Measurements from ENCODE around the gene SYT9. TPM values are rescaled to one million over a fixed set of nuclear protein-coding genes. Genes with fewer than 3 reads are reported as not detected.

The SYT9 gene
- total RNA-seq, 1 donor from 2014 or later, result 5.3 TPM

- H3K9me3 Mint-ChIP-seq, result no peaks in the 10 kb centered on the region
- Histone ChIP-seq H4K20me1 (ENCODE audit: low read depth) (no peaks in the 10 kb centered on the region), H3K9ac (no peak overlapping the region), H3K4me1 (peaks cover 3% of the 10 kb centered on the region), H3K4me3 (no peak overlapping the region), H3K27me3 (no peaks in the 10 kb centered on the region), H3K27ac (no peak overlapping the region), H3K9me3 (ENCODE audit: low read depth) (no peaks in the 10 kb centered on the region), H3K36me3 (no peaks in the 10 kb centered on the region), H2AFZ (replicated peaks) (no peak overlapping the region), H3F3A (ENCODE audit: low read depth) (no peaks in the 10 kb centered on the region), H3K4me2 (no peak overlapping the region), H3K79me2 (ENCODE audit: low read depth) (no peaks in the 10 kb centered on the region)
- no peaks in the 10 kb centered on the region for H3K36me3 Mint-ChIP-seq
- DNase-seq (ENCODE audit: low spot score), result no peak
- H3K4me3 Mint-ChIP-seq, result no peak overlapping the region
- peaks cover under 1% of the 10 kb centered on the region for H3K4me1 Mint-ChIP-seq
- no peak overlapping the region for H3K27ac Mint-ChIP-seq
- no peaks in the 10 kb centered on the region for H3K27me3 Mint-ChIP-seq (ENCODE audit: insufficient read depth, low read depth)
- TF ChIP-seq EZH2 (IDR thresholded peaks at IDR 0.05), result no peak
- TF ChIP-seq EZH2phosphoT487 (IDR thresholded peaks at IDR 0.05), result no peak
- no peak for TF ChIP-seq CTCF (IDR thresholded peaks at IDR 0.05)
Measured at GRCh38 chr11:7261578-7261977, 9.9 kb downstream of the SYT9 start.

- peaks cover 9% of the 10 kb centered on the region for H3K4me1 ChIP-seq
- Mint-ChIP-seq H3K9me3 (no peaks in the 10 kb centered on the region), H3K27ac (no peak overlapping the region), H3K4me1 (peaks cover 2% of the 10 kb centered on the region), H3K36me3 (no peaks in the 10 kb centered on the region), H3K27me3 (ENCODE audit: insufficient read depth, low read depth) (no peaks in the 10 kb centered on the region), H3K4me3 (no peak overlapping the region)
- no peaks in the 10 kb centered on the region for H3K9me3 ChIP-seq (ENCODE audit: low read depth)
- H3K27ac ChIP-seq, result no peak overlapping the region
- H3K36me3 ChIP-seq, result no peaks in the 10 kb centered on the region
- H3K27me3 ChIP-seq, result no peaks in the 10 kb centered on the region
- H2AFZ ChIP-seq (replicated peaks), result no peak overlapping the region
- no peak for TF ChIP-seq EZH2 (IDR thresholded peaks at IDR 0.05)
- TF ChIP-seq CTCF (IDR thresholded peaks at IDR 0.05), result no peak
- no peak for TF ChIP-seq EZH2phosphoT487 (IDR thresholded peaks at IDR 0.05)
- H3K4me3 ChIP-seq, result no peak overlapping the region
- H4K20me1 ChIP-seq (ENCODE audit: low read depth), result no peaks in the 10 kb centered on the region
- no peak for DNase-seq (ENCODE audit: low spot score)
- no peak overlapping the region for H3K9ac ChIP-seq
- no peak overlapping the region for H3K4me2 ChIP-seq
- H3F3A ChIP-seq (ENCODE audit: low read depth), result no peaks in the 10 kb centered on the region
- H3K79me2 ChIP-seq (ENCODE audit: low read depth), result no peaks in the 10 kb centered on the region
Measured at GRCh38 chr11:7262672-7263071, 11.0 kb downstream of the SYT9 start.

- no peak overlapping the region for H3K4me3 Mint-ChIP-seq
- H3K27me3 Mint-ChIP-seq (ENCODE audit: insufficient read depth, low read depth), result no peaks in the 10 kb centered on the region
- no peak overlapping the region for H3K4me3 ChIP-seq
- no peaks in the 10 kb centered on the region for H3K9me3 Mint-ChIP-seq
- no peaks in the 10 kb centered on the region for H4K20me1 ChIP-seq (ENCODE audit: low read depth)
- no peaks in the 10 kb centered on the region for H3F3A ChIP-seq (ENCODE audit: low read depth)
- no peak overlapping the region for H3K27ac ChIP-seq
- H2AFZ ChIP-seq (replicated peaks), result no peak overlapping the region
- H3K27ac Mint-ChIP-seq, result no peak overlapping the region
- peaks cover 9% of the 10 kb centered on the region for H3K4me1 ChIP-seq
- no peaks in the 10 kb centered on the region for H3K27me3 ChIP-seq
- H3K9me3 ChIP-seq (ENCODE audit: low read depth), result no peaks in the 10 kb centered on the region
- no peaks in the 10 kb centered on the region for H3K79me2 ChIP-seq (ENCODE audit: low read depth)
- no peak overlapping the region for H3K4me2 ChIP-seq
- no peaks in the 10 kb centered on the region for H3K36me3 ChIP-seq
- no peak for DNase-seq (ENCODE audit: low spot score)
- H3K36me3 Mint-ChIP-seq, result no peaks in the 10 kb centered on the region
- peaks cover 2% of the 10 kb centered on the region for H3K4me1 Mint-ChIP-seq
- no peak overlapping the region for H3K9ac ChIP-seq
- TF ChIP-seq EZH2 (IDR thresholded peaks at IDR 0.05) (no peak), CTCF (IDR thresholded peaks at IDR 0.05) (no peak), EZH2phosphoT487 (IDR thresholded peaks at IDR 0.05) (no peak)
Measured at GRCh38 chr11:7263842-7264241, 12.1 kb downstream of the SYT9 start.
